Neural cell (in vitro differentiated cells): ENCODE data around the gene NFE2L2. TPM values are rescaled to one million over a fixed set of nuclear protein-coding genes. Genes with fewer than 3 reads are reported as not detected.
"Not testable (repeated sequence)": the region's sequence is repeated elsewhere in the genome, so short reads cannot be mapped to it uniquely, and the experiment has no call there.

ENCODE experiments used
- H2AFZ ChIP-seq: fragments of 200-600, 300-800 bp; sonication (generic), shearing (Covaris generic); 2 replicates; pipeline ENCODE4 v1.6.0; 2014; ENCODE audit warnings: low read depth, mild to moderate bottlenecking, antibody characterized with exemption, low read length, moderate library complexity
- H3F3A ChIP-seq: fragments of 200-600 bp; shearing (Covaris generic); 2 replicates; pipeline ENCODE4 v1.6.1; 2016; ENCODE audit warnings: mild to moderate bottlenecking, moderate library complexity, mixed read lengths, antibody characterized with exemption, low read length; ENCODE audit not compliant: insufficient read depth, poor library complexity, severe bottlenecking
- H3K27ac ChIP-seq: fragments of 200-600, 300-800 bp; sonication (generic), shearing (Covaris generic); 2 replicates; pipeline ENCODE4 v1.5.1; 2014; ENCODE audit warnings: mild to moderate bottlenecking, low read length, moderate library complexity
- H3K27me3 ChIP-seq: fragments of 300-800, 200-600 bp; sonication (generic), shearing (Covaris generic); 2 replicates; pipeline ENCODE4 v1.6.0; 2014; ENCODE audit warnings: mild to moderate bottlenecking, low read depth, low read length, moderate library complexity; ENCODE audit not compliant: insufficient read depth
- H3K36me3 ChIP-seq: fragments of 300-800, 200-600 bp; sonication (generic), shearing (Covaris generic); 2 replicates; pipeline ENCODE4 v1.5.1; 2014; ENCODE audit warnings: mild to moderate bottlenecking, antibody characterized with exemption, low read length, moderate library complexity; ENCODE audit not compliant: insufficient read depth
- H3K4me2 ChIP-seq: fragments of 300-800, 200-600 bp; sonication (generic), shearing (Covaris generic); 2 replicates; pipeline ENCODE4 v1.6.0; 2014; ENCODE audit warnings: mild to moderate bottlenecking, low read length
- H3K4me3 ChIP-seq: fragments of 300-800, 200-600 bp; sonication (generic), shearing (Covaris generic); 2 replicates; pipeline ENCODE4 v1.5.1; 2014; ENCODE audit warnings: mild to moderate bottlenecking, low read length, moderate library complexity
- H3K79me2 ChIP-seq: fragments of 200-600 bp; shearing (Covaris generic); replicated peaks from 2 replicates; pipeline ENCODE4 v1.6.0; 2014; ENCODE audit warnings: mild to moderate bottlenecking, low read length, moderate library complexity; ENCODE audit not compliant: insufficient read depth
- H3K9ac ChIP-seq: fragments of 300-800, 200-600 bp; sonication (generic), shearing (Covaris generic); 2 replicates; pipeline ENCODE4 v1.6.1; 2016; ENCODE audit warnings: mild to moderate bottlenecking, low read length, mixed read lengths
- H3K9me2 ChIP-seq: fragments of 200-600 bp; shearing (Covaris generic); 2 replicates; pipeline ENCODE4 v1.6.1; 2016; ENCODE audit warnings: mild to moderate bottlenecking, low read length, mixed read lengths; ENCODE audit not compliant: insufficient read depth
- H3K9me3 ChIP-seq: fragments of 200-600, 300-800 bp; sonication (generic), shearing (Covaris generic); 2 replicates; pipeline ENCODE4 v1.6.1; 2016; ENCODE audit warnings: mild to moderate bottlenecking, mixed run types, low read length, moderate library complexity, mixed read lengths
- H4K20me1 ChIP-seq: fragments of 200-600 bp; shearing (Covaris generic); 2 replicates; pipeline ENCODE4 v1.6.1; 2016; ENCODE audit warnings: mild to moderate bottlenecking, mixed run types; ENCODE audit not compliant: insufficient read depth
- CTCF ChIP-seq: fragments of 450-650 bp; IDR thresholded peaks from 2 replicates; pipeline ENCODE4 v1.5.1; 2014; ENCODE audit warnings: antibody characterized with exemption, mild to moderate bottlenecking, moderate library complexity; ENCODE audit not compliant: poor library complexity, severe bottlenecking
- EP300 ChIP-seq: fragments of 450-650 bp; conservative IDR thresholded peaks from 2 replicates; pipeline ENCODE4 v1.6.1; 2014; ENCODE audit warnings: antibody characterized with exemption, mild to moderate bottlenecking, moderate library complexity; ENCODE audit not compliant: poor library complexity, severe bottlenecking
- EZH2 ChIP-seq: fragments of 200-600, 300-800 bp; shearing (Covaris generic), sonication (generic); IDR thresholded peaks from 2 replicates; pipeline ENCODE4 v1.6.1; 2014; ENCODE audit warnings: antibody characterized with exemption, low read length, borderline replicate concordance, mild to moderate bottlenecking; ENCODE audit not compliant: insufficient read depth, poor library complexity, severe bottlenecking
- MXI1 ChIP-seq: fragments of 450-650 bp; conservative IDR thresholded peaks from 2 replicates; pipeline ENCODE4 v1.6.1; 2014; ENCODE audit warnings: antibody characterized with exemption, mild to moderate bottlenecking; ENCODE audit not compliant: poor library complexity, severe bottlenecking
- POLR2AphosphoS5 ChIP-seq: IDR thresholded peaks from 2 replicates; pipeline ENCODE4 v1.6.1; 2012
- RAD21 ChIP-seq: fragments of 450-650 bp; conservative IDR thresholded peaks from 2 replicates; pipeline ENCODE4 v1.6.1; 2014; ENCODE audit warnings: antibody characterized with exemption, mild to moderate bottlenecking, moderate library complexity
- TAF1 ChIP-seq: IDR thresholded peaks from 2 replicates; pipeline ENCODE4 v1.6.1; 2012; ENCODE audit warnings: low read depth
- polyA plus RNA-seq: library from polyadenylated mRNA; depleted of rRNA; stranded (reverse); fragments of >200 nt; gene quantifications from 2 replicates; pipeline ENCODE4 v1.2.3, GENCODE V29; 2014

NFE2L2 gene
- polyA plus RNA-seq, 1 donor from 2014 or later: 1.4 TPM

DNA sequence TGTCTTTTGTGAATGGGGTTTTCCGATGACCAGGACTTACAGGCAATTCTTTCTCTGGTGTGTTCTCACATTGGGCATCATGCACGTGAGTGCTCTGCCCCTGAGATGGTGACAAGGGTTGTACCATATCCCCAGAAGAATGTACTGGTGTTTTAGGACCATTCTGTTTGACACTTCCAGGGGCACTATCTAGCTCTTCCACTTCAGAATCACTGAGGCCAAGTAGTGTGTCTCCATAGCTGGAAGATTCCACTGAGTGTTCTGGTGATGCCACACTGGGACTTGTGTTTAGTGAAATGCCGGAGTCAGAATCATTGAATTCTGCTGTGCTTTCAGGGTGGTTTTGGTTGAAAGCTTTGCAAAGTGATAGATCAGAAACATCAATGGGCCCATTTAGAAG, 33.3 kb downstream of the NFE2L2 start (continued):
- TF ChIP-seq EZH2: no peak

- H3K27ac ChIP-seq: no peak overlapping the region
- H3K79me2 ChIP-seq: no peaks in the 10 kb centered on the region
- no peak for TF ChIP-seq TAF1
- no peak for TF ChIP-seq EZH2
- TF ChIP-seq RAD21: no peak
- H4K20me1 ChIP-seq: no peaks in the 10 kb centered on the region
- no peaks in the 10 kb centered on the region for H3K36me3 ChIP-seq
- no peak overlapping the region for H2AFZ ChIP-seq
- no peak overlapping the region for H3K9ac ChIP-seq
- no peaks in the 10 kb centered on the region for H3K9me3 ChIP-seq
- no peak overlapping the region for H3K4me3 ChIP-seq
- H3K27me3 ChIP-seq: no peaks in the 10 kb centered on the region
- H3K4me2 ChIP-seq: no peak overlapping the region
- H3K9me2 ChIP-seq: no peaks in the 10 kb centered on the region
- H3F3A ChIP-seq: peaks cover 2% of the 10 kb centered on the region
These were observed 34.9 kb downstream of the NFE2L2 start for GRCh38 chr2:177229442-177230242.

DNA sequence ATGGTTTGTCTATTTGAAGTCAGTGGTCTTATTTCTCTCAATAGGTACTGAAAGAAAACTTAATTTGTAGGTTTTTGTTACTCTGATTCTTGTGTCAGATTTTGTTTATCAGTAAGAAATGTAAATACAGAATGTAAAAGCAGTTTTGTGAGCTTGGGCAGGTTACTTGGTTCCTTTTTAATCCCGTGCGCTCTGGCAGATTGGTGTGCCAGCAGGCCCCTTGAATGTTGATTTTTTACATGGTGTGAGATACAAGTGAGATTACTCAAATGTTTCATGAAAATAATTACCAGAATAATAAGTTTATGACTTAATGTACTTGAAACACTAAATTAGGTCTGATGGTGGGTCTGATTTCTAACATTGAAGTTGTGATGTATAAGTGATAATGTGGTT, 38.6 kb downstream of the NFE2L2 start:
- Histone ChIP-seq H2AFZ (no peak overlapping the region), H3K27me3 (no peaks in the 10 kb centered on the region), H4K20me1 (no peaks in the 10 kb centered on the region), H3F3A (peaks cover 2% of the 10 kb centered on the region), H3K36me3 (peaks cover 5% of the 10 kb centered on the region), H3K4me3 (no peak overlapping the region), H3K4me2 (no peak overlapping the region), H3K9me2 (no peaks in the 10 kb centered on the region), H3K79me2 (no peaks in the 10 kb centered on the region), H3K9ac (no peak overlapping the region), H3K27ac (no peak overlapping the region), H3K9me3 (no peaks in the 10 kb centered on the region)
- TF ChIP-seq RAD21 (no peak), EP300 (no peak), MXI1 (no peak), EZH2 (no peak), CTCF (no peak), POLR2AphosphoS5 (no peak)

GRCh38 chr2:177223436-177223835, 41.1 kb downstream of the NFE2L2 start:
- not testable (repeated sequence) for H2AFZ ChIP-seq, H3K4me3 ChIP-seq, H3K9me3 ChIP-seq, H3K9ac ChIP-seq, H3K79me2 ChIP-seq, H3F3A ChIP-seq, H3K27ac ChIP-seq, H3K27me3 ChIP-seq, H3K9me2 ChIP-seq, H3K36me3 ChIP-seq, H4K20me1 ChIP-seq, H3K4me2 ChIP-seq
